IMR-90 (cell line): ENCODE results near the gene DPPA5. TPM values are rescaled to one million over a fixed set of nuclear protein-coding genes. Genes with fewer than 3 reads are reported as not detected.

Experiments used
- ATAC-seq: fragments of 200-7000 bp; cut with Tn5 transposase; 2 replicates; pipeline ENCODE4 v1.9.1; 2020; ENCODE audit warnings: low read depth, mild to moderate bottlenecking, moderate library complexity
- BruUV-seq: library from RNA; stranded (reverse); fragments of 400-500 nt; replicated peaks from 2 replicates; lab custom pipeline; 2021; lab: Mats Ljungman, UMichigan
- CTCF ChIA-PET: fragments of 300-600 bp; formaldehyde crosslinking; extraction: SDS; loops from one replicate; lab custom pipeline; 2021; ENCODE audit warnings: antibody characterized with exemption; lab: Yijun Ruan, JAX
- POLR2A ChIA-PET: fragments of 300-600 bp; sonication (Branson Sonifier 250); formaldehyde crosslinking; loops from one replicate; lab custom pipeline; 2022; ENCODE audit warnings: antibody characterized with exemption; ENCODE audit not compliant: unreplicated experiment; lab: Charles Lee
- DNase-seq: peaks from one replicate; pipeline ENCODE4 v3.0.0; 2013
- H2AFZ ChIP-seq: replicated peaks from 2 replicates; pipeline ENCODE3; 2013; ENCODE audit warnings: low read length, mild to moderate bottlenecking; ENCODE audit not compliant: poor library complexity
- H2AK5ac ChIP-seq: 2 replicates; pipeline ENCODE4 v1.6.1; 2013; ENCODE audit warnings: low read depth, low read length, inconsistent platforms
- H2AK9ac ChIP-seq: replicated peaks from 2 replicates; pipeline ENCODE3; 2013; ENCODE audit warnings: mild to moderate bottlenecking, low read depth, low read length, moderate library complexity; ENCODE audit not compliant: poor library complexity
- H2BK120ac ChIP-seq: 2 replicates; pipeline ENCODE4 v1.6.1; 2013; ENCODE audit warnings: low read depth, low read length, inconsistent platforms
- H2BK15ac ChIP-seq: 3 replicates; pipeline ENCODE4 v1.6.1; 2013; ENCODE audit warnings: low read depth, low read length, inconsistent platforms
- H2BK20ac ChIP-seq: 2 replicates; pipeline ENCODE4 v1.6.1; 2013; ENCODE audit warnings: low read depth, mild to moderate bottlenecking, inconsistent platforms, low read length, moderate library complexity
- H2BK5ac ChIP-seq: 2 replicates; pipeline ENCODE4 v1.6.1; 2013; ENCODE audit warnings: mild to moderate bottlenecking, low read depth, low read length, inconsistent platforms; ENCODE audit not compliant: poor library complexity, severe bottlenecking
- H3K14ac ChIP-seq: replicated peaks from 2 replicates; pipeline ENCODE4 v1.6.1; 2013; ENCODE audit warnings: low read depth, low read length, inconsistent platforms
- H3K18ac ChIP-seq: 2 replicates; pipeline ENCODE4 v1.6.1; 2013; ENCODE audit warnings: low read depth, low read length, control low read depth
- H3K23ac ChIP-seq: 2 replicates; pipeline ENCODE4 v1.6.1; 2013; ENCODE audit warnings: low read depth, low read length, inconsistent platforms
- H3K27ac ChIP-seq: 2 replicates; pipeline ENCODE4 v1.5.1; 2013; ENCODE audit warnings: mild to moderate bottlenecking, control low read depth, low read length; ENCODE audit not compliant: insufficient read depth
- H3K27me3 ChIP-seq: 2 replicates; pipeline ENCODE4 v1.6.1; 2013; ENCODE audit warnings: low read length; ENCODE audit not compliant: control insufficient read depth, insufficient read depth
- H3K36me3 ChIP-seq: 2 replicates; pipeline ENCODE4 v1.6.1; 2013; ENCODE audit warnings: low read length, mixed read lengths; ENCODE audit not compliant: control insufficient read depth, insufficient read depth
- H3K4ac ChIP-seq: 2 replicates; pipeline ENCODE4 v1.6.1; 2013; ENCODE audit warnings: low read depth, low read length, inconsistent platforms
- H3K4me1 ChIP-seq: 2 replicates; pipeline ENCODE4 v1.6.1; 2013; ENCODE audit warnings: low read length, mixed read lengths; ENCODE audit not compliant: control insufficient read depth, insufficient read depth
- H3K4me2 ChIP-seq: 2 replicates; pipeline ENCODE4 v1.6.1; 2013; ENCODE audit warnings: low read depth, mild to moderate bottlenecking, control low read depth, low read length, moderate library complexity
- H3K4me3 ChIP-seq: 2 replicates; pipeline ENCODE4 v1.5.1; 2013; ENCODE audit warnings: low read depth, mild to moderate bottlenecking, control low read depth, low read length, moderate library complexity; ENCODE audit not compliant: insufficient read depth
- H3K56ac ChIP-seq: 2 replicates; pipeline ENCODE4 v1.6.1; 2013; ENCODE audit warnings: low read length, inconsistent platforms; ENCODE audit not compliant: insufficient read depth; ENCODE audit errors: extremely low read depth
- H3K79me1 ChIP-seq, 2 experiments: 2 replicates each; pipeline ENCODE4 v1.6.1; 2013; ENCODE audit warnings: low read length in 2 of 2, inconsistent platforms in 1 of 2, low read depth in 1 of 2
- H3K9ac ChIP-seq: 2 replicates; pipeline ENCODE4 v1.6.1; 2013; ENCODE audit warnings: low read depth, low read length, control low read depth
- H3K9me1 ChIP-seq: 2 replicates; pipeline ENCODE4 v1.6.1; 2013; ENCODE audit warnings: low read length, inconsistent platforms; ENCODE audit not compliant: insufficient read depth
- H3K9me3 ChIP-seq: 2 replicates; pipeline ENCODE4 v1.6.1; 2013; ENCODE audit warnings: low read length; ENCODE audit not compliant: control insufficient read depth, insufficient read depth
- H4K20me1 ChIP-seq: 2 replicates; pipeline ENCODE4 v1.6.1; 2013; ENCODE audit warnings: low read length, inconsistent platforms; ENCODE audit not compliant: insufficient read depth
- H4K5ac ChIP-seq: 2 replicates; pipeline ENCODE4 v1.6.1; 2013; ENCODE audit warnings: mild to moderate bottlenecking, low read depth, low read length, control low read depth
- H4K8ac ChIP-seq, 2 experiments: 2 replicates each; pipeline ENCODE4 v1.6.1; 2013; ENCODE audit warnings: low read depth in 2 of 2, low read length in 2 of 2, control low read depth in 1 of 2, inconsistent platforms in 1 of 2
- H4K91ac ChIP-seq: 2 replicates; pipeline ENCODE4 v1.6.1; 2013; ENCODE audit warnings: low read depth, low read length, inconsistent platforms; ENCODE audit not compliant: insufficient read depth
- BHLHE40 ChIP-seq: fragments of 150-350 bp; IDR thresholded peaks from 2 replicates; pipeline ENCODE4 v1.6.1; 2016; ENCODE audit warnings: mild to moderate bottlenecking, low read depth, low read length
- CEBPB ChIP-seq: IDR thresholded peaks from 2 replicates; pipeline ENCODE4 v1.6.1; 2012; ENCODE audit warnings: low read depth, low read length, improper control_type of control experiment
- FOS ChIP-seq: fragments of 150-350 bp; IDR thresholded peaks from 2 replicates; pipeline ENCODE4 v1.6.1; 2016; ENCODE audit warnings: low read depth, low read length
- MAFK ChIP-seq: IDR thresholded peaks from 2 replicates; pipeline ENCODE4 v1.6.1; 2012; ENCODE audit warnings: low read depth, low read length, improper control_type of control experiment
- MXI1 ChIP-seq: IDR thresholded peaks from 2 replicates; pipeline ENCODE4 v1.6.1; 2012; ENCODE audit warnings: low read depth, mild to moderate bottlenecking, low read length, moderate library complexity, borderline replicate concordance
- RAD21 ChIP-seq: IDR thresholded peaks from 2 replicates; pipeline ENCODE4 v1.6.1; 2012; ENCODE audit warnings: low read length, improper control_type of control experiment
- RFX5 ChIP-seq: IDR thresholded peaks from 2 replicates; pipeline ENCODE4 v1.8.0; 2012; ENCODE audit warnings: low read depth, mild to moderate bottlenecking, low read length, moderate library complexity
- USF2 ChIP-seq: fragments of 150-350 bp; IDR thresholded peaks from 2 replicates; pipeline ENCODE4 v1.6.1; 2017; ENCODE audit warnings: mild to moderate bottlenecking, antibody characterized with exemption, low read length, low read depth
- WGBS, 2 experiments: methylation state at CpG; one replicate each; pipeline versions ENCODE4 v1.1.5 to v1.1.7; 2013; ENCODE audit warnings: missing lambda C conversion rate in 2 of 2; ENCODE audit not compliant: insufficient read length in 1 of 2; ENCODE audit errors: extremely low coverage in 2 of 2; 5-methylcytosine and 5-hydroxymethylcytosine counted together
- dilution Hi-C: fragments of 300-500 bp; cut with HindIII; formaldehyde crosslinking; loops from one replicate; pipeline ENCODE4 v1.14.3; 2018; ENCODE audit warnings: low sequenced_read_pairs; ENCODE audit not compliant: unreplicated experiment
- in situ Hi-C: fragments of 300-500 bp; cut with MboI; formaldehyde crosslinking; loops from 3 replicates; pipeline ENCODE4 v1.14.3; 2019; ENCODE audit warnings: low sequenced_read_pairs, inconsistent platforms, mixed read lengths
- intact Hi-C: fragments of 100-400 bp; cut with micrococcal nuclease; formaldehyde crosslinking; loops from 2 replicates; pipeline ENCODE4 v1.10.0; 2022
- polyA plus RNA-seq, 3 experiments: library from polyadenylated mRNA; depleted of rRNA; stranded (reverse); fragments of >200 nt; gene quantifications; 2 replicates each; pipeline ENCODE4 v1.2.3, GENCODE V29; 2012; ENCODE audit warnings: low replicate concordance in 1 of 3
- total RNA-seq: library from RNA; depleted of rRNA; stranded (reverse); fragments of >200 nt; gene quantifications from 2 replicates; pipeline ENCODE4 v1.2.3, GENCODE V29; 2012

Gene DPPA5
- total and polyA plus RNA-seq, 2 of the 4 experiments (the other 2 are of a cell fraction): not detected

- Histone ChIP-seq H4K8ac (no peak overlapping the region), H3K4me2 (no peak overlapping the region), H2BK15ac (no peak overlapping the region), H4K20me1 (no peaks in the 10 kb centered on the region), H4K91ac (no peak overlapping the region), H3K4ac (no peak overlapping the region), H4K5ac (no peak overlapping the region), H2AFZ (no peak overlapping the region), H2AK9ac (no peak overlapping the region), H3K79me1 (no peaks in the 10 kb centered on the region), H2BK20ac (no peak overlapping the region), H3K56ac (no peak overlapping the region), H3K4me3 (no peak overlapping the region), H3K36me3 (no peaks in the 10 kb centered on the region), H3K9ac (no peak overlapping the region), H3K18ac (no peak overlapping the region), H3K27me3 (no peaks in the 10 kb centered on the region; the same call in none of the 2 replicates), H3K9me3 (peaks cover 2% of the 10 kb centered on the region; the same call in 1 of the 2 replicates), H3K23ac (no peak overlapping the region), H3K4me1 (no peaks in the 10 kb centered on the region), H2BK120ac (no peak overlapping the region), H2AK5ac (no peak overlapping the region), H3K27ac (no peak overlapping the region), H3K14ac (no peak overlapping the region), H3K9me1 (no peaks in the 10 kb centered on the region), H2BK5ac (no peak overlapping the region)
- BruUV-seq: no TSS peak
- ChIA-PET CTCF (no interaction called here), POLR2A (no interaction called here)
- in situ Hi-C loops (no loop called here), intact Hi-C loops (no loop called here), dilution Hi-C loops (no loop called here)
- ATAC-seq (no peak), DNase-seq (no peak)
- TF ChIP-seq CEBPB (no peak), FOS (no peak), RFX5 (no peak), MAFK (no peak), MXI1 (no peak), RAD21 (no peak), BHLHE40 (no peak), USF2 (no peak)
- 92% methylated on average over 14 of the region's 23 CpGs; no CpG with 5 or more reads in 1 of the 2 experiments for WGBS, 2 experiments
Measured at GRCh38 chr6:73363537-73363875, 9.4 kb upstream of the DPPA5 start.
